ENCODE data around the gene CSGALNACT2. TPM values are rescaled to one million over a fixed set of nuclear protein-coding genes. Genes with fewer than 3 reads are reported as not detected.

The CSGALNACT2 gene
- total RNA-seq, 1 experiment from 2014 or later = 8.9 TPM

DNA sequence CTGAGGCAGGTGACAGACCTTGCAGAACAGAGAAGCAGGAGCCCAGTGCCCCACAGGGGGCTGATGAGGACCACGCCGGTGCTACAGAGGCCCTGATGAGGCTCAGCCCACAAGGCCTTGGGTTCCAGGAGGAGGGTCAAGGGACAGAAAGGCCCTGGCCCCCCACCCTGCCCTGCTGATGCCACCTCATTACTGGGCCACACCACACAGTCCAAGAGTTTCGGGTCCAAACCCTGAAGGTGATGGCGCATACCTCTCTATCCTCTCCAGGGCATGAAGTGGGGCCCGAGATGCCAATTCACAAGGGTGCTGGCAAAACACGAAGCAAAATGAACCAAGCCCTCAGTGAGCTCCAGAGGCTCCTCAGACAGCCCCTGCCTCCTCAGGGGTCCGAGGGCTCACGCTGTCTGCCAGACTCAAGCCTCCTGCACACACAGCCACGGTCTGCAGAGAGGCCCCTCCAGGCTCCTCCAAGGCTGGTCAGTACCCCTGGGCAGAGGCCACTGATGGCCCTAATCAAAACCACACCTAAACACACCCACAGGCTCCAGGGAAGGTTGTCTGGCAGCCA is 96.3 kb downstream of the CSGALNACT2 start:
- no peaks in the 10 kb centered on the region for H3K4me1 ChIP-seq (ENCODE audit: insufficient read depth, low read length)
- no peaks in the 10 kb centered on the region for H3K79me2 ChIP-seq (ENCODE audit: insufficient read depth, low read length)
- H3K14ac ChIP-seq (ENCODE audit: insufficient read depth, low read length) = no peak overlapping the region
- no peak overlapping the region for H3K27ac Mint-ChIP-seq
- no peak overlapping the region for H4K5ac ChIP-seq (ENCODE audit: insufficient read length, low read depth, low read length)
- H4K8ac ChIP-seq (replicated peaks; ENCODE audit: insufficient read length, low read depth, low read length) = no peak overlapping the region
- no peak overlapping the region for H3K4me2 ChIP-seq (ENCODE audit: insufficient read depth, insufficient read length, low read length)
- no peak for TF ChIP-seq CTCF (conservative IDR thresholded peaks at IDR 0.05)
- no peak overlapping the region for H2AK5ac ChIP-seq (ENCODE audit: insufficient read length, low read length)
- H3T11ph ChIP-seq (ENCODE audit: low read length) = no peak overlapping the region
- no peak overlapping the region for H2BK5ac ChIP-seq (ENCODE audit: insufficient read length, low read length)
- no peak overlapping the region for H3K4me3 Mint-ChIP-seq
- no peaks in the 10 kb centered on the region; a peak in 1 of 7 replicates for H3K36me3 Mint-ChIP-seq (ENCODE audit: insufficient read depth in 1 of 3, low read depth in 3 of 3)
- no peak overlapping the region for H3K4ac ChIP-seq (ENCODE audit: low read depth, low read length)
- no peak overlapping the region for H4K91ac ChIP-seq (ENCODE audit: insufficient read length, low read depth, low read length)
- peaks cover under 1 to 4% of the 10 kb centered on the region in 2 experiments; a peak in 3 of 5 replicates for H3K9me3 Mint-ChIP-seq
- no peak overlapping the region for H3K18ac ChIP-seq (ENCODE audit: insufficient read length, low read depth, low read length)
- H3K9ac ChIP-seq (ENCODE audit: extremely low read depth, insufficient read length, low read length) = no peak overlapping the region
- peaks cover 7% of the 10 kb centered on the region; the same call in 1 of the 2 replicates for H3K27me3 ChIP-seq (ENCODE audit: insufficient read depth, low read length)
- no peak overlapping the region for H2BK12ac ChIP-seq (ENCODE audit: insufficient read length, low read depth, low read length)
- no peak overlapping the region for H2BK20ac ChIP-seq (ENCODE audit: low read depth, low read length, poor library complexity, severe bottlenecking)
- H3K56ac ChIP-seq (ENCODE audit: insufficient read length, low read depth, low read length) = no peak overlapping the region
- peak; percentile 14 for DNase-seq
- H3K23ac ChIP-seq (ENCODE audit: insufficient read length, low read depth, low read length) = no peak overlapping the region
- H3K27me3 Mint-ChIP-seq (ENCODE audit: low read depth) = peaks cover 47% of the 10 kb centered on the region
- no peak overlapping the region for H2BK120ac ChIP-seq (ENCODE audit: low read depth, low read length, poor library complexity, severe bottlenecking)
- no peak overlapping the region for H2AFZ ChIP-seq (ENCODE audit: low read length)
- H3K9me3 ChIP-seq (ENCODE audit: control insufficient read depth, low read depth, low read length) = no peaks in the 10 kb centered on the region
- no peak overlapping the region for H3K27ac ChIP-seq (ENCODE audit: insufficient read length, low read depth, low read length)
- no CpG with 5 or more reads among the region's 9 CpGs for WGBS (ENCODE audit: extremely low coverage, insufficient read length, low lambda C conversion rate)
- H3K4me1 Mint-ChIP-seq = peaks cover 5 to 9% of the 10 kb centered on the region in 2 experiments
- H3K79me1 ChIP-seq (ENCODE audit: insufficient read depth, low read depth, low read length, poor library complexity, severe bottlenecking) = no peaks in the 10 kb centered on the region
- no peaks in the 10 kb centered on the region for H4K20me1 ChIP-seq (ENCODE audit: control insufficient read depth, insufficient read depth, insufficient read length)
- no peak overlapping the region for H2BK15ac ChIP-seq (ENCODE audit: low read depth, low read length)
- H3K23me2 ChIP-seq (ENCODE audit: insufficient read length, low read depth, low read length, poor library complexity, severe bottlenecking) = no peaks in the 10 kb centered on the region

Other genes starting within 250 kb of the CSGALNACT2 start
- 11.2 and 12.2 TPM in 2 replicates for gene RET, start 61.4 kb upstream of the CSGALNACT2 start, total RNA-seq (2021)
- 17.6 and 20.0 TPM in 2 replicates for gene RASGEF1A, start 128.6 kb downstream of the CSGALNACT2 start, total RNA-seq (2021)
- gene FXYD4, start 233.2 kb downstream of the CSGALNACT2 start, total RNA-seq (2021) = not detected in 2 replicates